ENCODE data around the gene PC.

- TF ChIP-seq CTCF (IDR thresholded peaks at IDR 0.05; ENCODE audit: insufficient read depth, low read depth, low read length) = no peak
- no peak for TF ChIP-seq EZH2 (IDR thresholded peaks at IDR 0.05; ENCODE audit: insufficient read depth, low read length)
Measured at GRCh38 chr11:66862559-66863037, 95.6 kb downstream of the PC start.

All from astrocyte (in vitro differentiated cells and primary cell).